Suppressor macrophage (primary cell): ENCODE data around the gene ACAT2.
"Not testable (repeated sequence)": the region's sequence is repeated elsewhere in the genome, so short reads cannot be mapped to it uniquely, and the experiment has no call there.

Experiments used
- DNase-seq, 4 experiments: peaks; one replicate each; pipeline ENCODE4 v3.0.0-alpha.2; 2020 to 2022

Gene ACAT2

DNA sequence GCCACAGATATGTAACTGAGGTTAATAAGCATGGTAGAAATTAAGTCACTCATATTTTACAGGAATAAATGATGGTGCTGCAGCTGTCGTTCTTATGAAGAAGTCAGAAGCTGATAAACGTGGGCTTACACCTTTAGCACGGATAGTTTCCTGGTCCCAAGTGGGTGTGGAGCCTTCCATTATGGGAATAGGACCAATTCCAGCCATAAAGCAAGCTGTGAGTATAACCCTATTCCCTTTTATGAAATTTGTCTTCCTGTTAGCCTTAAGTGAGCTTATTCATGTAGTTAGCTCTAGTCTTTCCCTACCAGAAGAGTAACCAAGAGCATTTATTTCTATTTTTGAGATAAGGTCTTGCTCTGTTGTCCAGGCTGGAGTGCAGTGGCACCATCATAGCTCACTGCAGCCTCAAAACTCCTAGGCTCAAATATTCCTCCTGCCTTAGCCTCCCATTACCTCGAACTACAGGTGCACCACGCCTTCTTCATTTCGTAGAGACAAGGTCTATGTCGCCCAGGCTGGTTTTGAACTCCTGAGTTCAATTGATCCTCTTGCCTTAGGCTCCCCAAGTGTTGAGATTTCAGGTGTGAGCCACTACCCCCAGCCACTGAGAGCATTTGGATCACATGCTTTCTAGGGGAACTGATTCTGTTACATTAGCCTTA is 15.5 kb downstream of the ACAT2 start:
- DNase-seq = no peak

DNA sequence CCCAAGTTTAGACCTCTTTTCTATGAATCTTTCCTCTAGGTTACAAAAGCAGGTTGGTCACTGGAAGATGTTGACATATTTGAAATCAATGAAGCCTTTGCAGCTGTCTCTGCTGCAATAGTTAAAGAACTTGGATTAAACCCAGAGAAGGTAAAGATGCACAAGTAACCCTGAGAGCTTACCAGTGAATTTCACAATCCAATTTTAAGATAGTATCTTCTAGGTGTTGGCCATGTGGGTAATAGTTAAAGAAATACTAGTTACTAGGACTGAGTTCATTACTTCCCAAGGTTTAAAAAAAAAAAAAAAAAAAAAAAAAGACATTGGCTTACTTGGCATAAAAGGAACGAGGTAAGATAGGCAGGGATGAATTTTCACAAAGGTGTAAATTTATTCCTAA is 16.3 kb downstream of the ACAT2 start:
- DNase-seq = no peak

DNA sequence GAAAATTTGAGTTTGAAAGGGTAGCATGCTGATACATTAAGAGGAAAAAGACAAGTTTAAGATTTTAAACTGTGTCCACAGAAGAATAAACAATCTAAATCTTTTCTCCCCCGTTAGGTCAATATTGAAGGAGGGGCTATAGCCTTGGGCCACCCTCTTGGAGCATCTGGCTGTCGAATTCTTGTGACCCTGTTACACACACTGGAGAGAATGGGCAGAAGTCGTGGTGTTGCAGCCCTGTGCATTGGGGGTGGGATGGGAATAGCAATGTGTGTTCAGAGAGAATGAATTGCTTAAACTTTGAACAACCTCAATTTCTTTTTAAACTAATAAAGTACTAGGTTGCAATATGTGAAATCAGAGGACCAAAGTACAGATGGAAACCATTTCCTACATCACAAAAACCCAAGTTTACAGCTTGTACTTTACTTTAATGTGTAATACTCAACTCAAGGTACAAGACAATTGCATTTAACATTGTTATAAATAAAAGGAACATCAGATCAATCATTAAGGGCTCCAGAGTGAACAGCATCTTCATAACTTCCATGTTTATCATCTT is 16.8 kb downstream of the ACAT2 start:
- no peak for DNase-seq

DNA sequence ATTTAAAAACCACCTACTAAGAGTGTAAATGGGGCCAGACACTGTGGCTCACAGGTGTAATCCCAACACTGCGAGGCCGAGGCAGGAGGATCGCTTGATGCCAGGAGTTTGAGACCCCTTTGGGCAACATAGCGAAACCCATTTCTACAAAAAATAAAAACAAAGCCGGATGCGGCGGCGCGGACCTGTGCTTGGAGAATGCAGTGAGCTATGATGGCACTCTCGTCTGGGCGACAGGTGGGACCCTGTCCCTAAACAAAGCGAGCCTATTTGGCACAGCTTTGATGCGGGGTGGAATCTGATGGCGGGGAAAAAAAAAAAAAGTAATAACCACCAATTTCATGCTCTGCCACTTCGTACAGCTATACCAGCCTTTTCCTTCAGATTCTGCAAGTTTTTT is 26.4 kb downstream of the ACAT2 start:
- DNase-seq = no peak

DNA sequence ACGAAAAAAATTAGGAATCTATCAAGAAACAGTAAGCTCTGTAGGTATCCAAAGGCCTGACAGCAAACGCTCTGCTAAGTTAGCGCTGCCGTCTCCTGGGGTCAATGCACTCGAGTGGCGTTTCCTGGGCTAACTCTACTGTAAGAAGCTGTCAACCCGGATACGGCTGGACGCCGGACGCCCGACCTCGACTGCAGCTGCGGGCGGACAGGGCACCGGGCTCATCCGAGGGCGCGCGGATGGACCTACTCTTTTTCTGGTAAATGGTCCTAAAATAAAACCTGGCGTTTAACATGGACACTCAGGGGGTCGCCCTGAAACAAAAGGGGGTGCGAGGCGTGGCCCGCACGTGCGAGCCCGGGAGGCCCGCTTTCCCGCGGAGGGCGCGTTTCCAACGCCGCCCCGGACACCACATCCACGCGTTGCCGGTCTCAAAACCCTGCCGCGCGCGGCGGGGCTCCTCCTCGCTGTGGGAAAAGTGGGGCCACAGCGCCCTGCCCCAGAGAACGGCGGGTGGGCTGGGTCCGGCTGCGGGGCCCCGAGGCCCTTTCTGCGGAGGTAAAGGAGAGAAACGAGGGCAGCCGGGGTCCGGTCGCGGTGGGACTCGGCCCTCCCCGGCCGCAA is 27.0 kb downstream of the ACAT2 start:
- DNase-seq = peak; percentile 47 to 68 (median 62)

DNA sequence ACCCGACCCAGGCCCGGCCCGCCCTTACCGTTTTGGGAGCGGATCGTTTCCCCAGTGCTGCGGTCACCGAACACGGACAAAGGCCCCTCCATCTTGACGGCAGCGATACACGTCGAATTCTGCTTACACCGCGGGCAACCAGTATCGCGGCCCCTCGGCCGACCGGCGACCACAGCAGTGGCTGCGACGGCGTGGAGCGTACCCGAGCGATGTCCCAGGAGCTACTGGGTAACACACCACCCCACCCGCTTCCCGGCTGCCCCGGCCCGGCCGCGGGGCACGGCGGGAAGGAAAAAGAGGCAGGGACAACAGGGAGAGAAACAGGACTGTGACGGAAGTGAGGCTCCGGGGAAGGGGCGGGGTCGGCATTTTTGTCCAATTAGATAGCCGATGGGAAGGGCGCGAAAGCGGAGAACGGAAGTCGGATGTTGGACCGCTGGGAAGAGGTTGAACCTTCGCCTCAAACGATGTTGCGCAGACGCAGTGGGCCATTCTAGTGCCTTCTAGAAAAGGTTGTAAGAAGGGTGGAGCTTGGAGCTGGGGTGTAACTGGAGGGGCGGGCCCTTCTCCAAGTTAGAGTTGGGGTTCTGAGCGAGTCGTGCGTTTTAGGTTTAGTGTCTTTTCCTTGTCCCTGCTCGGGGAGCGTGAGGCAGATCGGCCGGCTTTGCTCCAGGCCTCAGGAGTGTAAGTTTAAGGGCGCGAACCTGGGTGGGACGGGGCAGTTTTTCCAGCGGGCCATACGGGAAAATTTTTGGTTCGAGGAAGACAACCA is 27.7 kb downstream of the ACAT2 start, which contains the start of gene TCP1:
Gene TCP1 (minus strand): TSS at position 226 of the 772 bp plus-strand sequence. CDS start 134 bp downstream, at position 92.
- DNase-seq = peak; percentile 99 to 100 (median 100)

DNA sequence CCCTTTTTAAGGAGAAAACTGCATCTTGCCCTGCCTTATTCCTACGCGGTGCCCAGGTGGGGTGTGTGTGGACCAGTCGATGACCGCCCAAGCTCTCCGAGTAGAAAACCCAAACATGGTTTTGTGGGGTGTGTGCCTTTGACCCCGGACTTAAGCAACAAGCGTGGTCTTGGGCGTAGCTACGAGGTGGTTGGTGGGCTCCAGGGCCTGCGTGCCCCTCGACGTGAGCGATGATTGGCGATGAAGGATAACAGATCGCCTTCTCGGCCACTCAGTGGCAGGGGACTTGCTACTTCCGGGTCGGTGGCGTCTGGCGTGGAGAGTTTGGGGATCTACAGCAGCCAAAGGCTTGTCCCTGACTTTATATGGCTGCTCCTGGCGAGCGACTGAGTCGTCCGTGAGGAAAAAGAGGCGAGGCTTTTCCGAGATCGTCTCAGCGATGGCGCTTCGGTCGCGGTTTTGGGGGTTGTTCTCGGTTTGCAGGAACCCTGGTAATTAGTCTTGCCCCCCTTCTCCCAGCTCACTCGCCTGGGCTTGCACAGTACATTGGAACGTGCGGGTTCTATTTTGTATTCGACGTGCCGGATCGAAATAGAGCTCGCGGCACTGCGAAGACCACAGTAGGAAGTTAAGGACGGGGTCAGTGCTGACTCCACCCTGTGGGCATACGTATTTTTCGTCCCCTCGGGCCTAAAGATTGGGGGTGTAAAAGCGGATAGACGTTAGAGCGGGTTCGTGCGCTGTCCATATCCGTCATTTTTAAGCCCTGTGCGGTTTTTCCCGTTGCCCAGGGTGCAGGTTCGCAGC is 28.5 kb downstream of the ACAT2 start, which contains the start of gene MRPL18:
Gene MRPL18 (plus strand): TSS at position 319 of the 807 bp plus-strand sequence. CDS start 121 bp downstream, at position 440.
- DNase-seq = peak; percentile 96 to 99 (median 98)

DNA sequence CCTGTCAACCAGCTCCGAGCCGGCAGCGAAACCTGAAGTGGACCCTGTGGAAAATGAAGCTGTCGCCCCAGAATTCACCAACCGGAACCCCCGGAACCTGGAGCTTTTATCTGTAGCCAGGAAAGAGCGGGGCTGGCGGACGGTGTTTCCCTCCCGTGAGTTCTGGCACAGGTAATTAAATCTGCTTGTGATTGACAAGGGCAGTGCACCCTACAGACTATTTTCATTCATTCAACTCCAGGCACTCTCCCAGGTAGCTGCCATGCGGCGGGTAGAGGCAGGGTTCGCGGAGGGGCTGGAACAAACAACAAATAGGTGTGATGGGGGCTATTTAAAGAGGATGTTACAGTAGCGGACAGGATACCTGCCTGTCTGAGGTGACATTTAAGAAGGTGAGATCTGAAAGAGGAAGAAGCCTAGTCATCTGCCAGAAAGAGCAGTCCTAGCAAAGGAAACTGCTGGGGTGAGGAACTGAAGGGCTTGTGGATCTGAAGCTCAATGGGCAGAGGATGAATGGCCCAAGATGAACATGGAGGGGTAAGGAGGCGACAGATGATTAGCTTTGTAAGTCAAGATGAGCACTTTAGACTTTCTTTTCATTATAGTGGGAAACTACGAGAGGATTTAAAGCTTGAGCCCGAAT is 29.2 kb downstream of the ACAT2 start:
- DNase-seq = peak; percentile 31 to 46 (median 41)

DNA sequence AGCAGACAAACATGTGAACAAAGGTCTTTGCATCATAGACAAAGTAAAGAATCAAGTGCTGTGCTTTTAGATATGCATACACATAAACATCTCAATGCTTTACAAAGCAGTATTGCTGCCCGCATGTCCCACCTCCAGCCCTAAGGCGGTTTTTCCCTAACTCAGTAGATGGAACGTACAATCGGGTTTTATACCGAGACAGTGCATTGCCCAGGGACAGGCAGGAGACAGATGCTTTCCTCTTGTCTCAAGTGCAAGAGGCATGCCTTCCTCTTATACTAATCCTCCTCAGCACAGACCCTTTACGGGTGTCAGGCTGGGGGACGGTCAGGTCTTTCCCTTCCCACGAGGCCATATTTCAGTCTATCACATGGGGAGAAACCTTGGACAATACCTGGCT is 33.1 kb downstream of the ACAT2 start:
- DNase-seq = not testable (repeated sequence)

DNA sequence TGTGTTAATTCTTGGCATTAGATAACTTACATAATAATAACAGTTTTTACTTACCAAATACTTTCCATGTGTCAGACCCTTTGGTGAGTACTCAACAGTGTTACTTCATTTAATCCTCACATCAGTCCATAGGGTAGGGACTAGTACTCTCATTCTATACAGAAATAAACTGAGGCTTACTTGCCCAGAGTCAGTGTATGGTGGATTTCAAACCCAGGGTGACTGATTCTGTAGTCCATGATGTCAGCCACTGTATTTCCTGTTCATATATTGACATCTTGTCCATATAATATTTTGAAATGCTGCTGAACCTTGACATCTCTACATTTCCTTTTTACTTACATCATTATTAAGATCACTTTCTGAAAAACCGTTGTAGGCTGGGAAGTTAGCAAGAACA is 35.7 kb downstream of the ACAT2 start:
- no peak for DNase-seq

DNA sequence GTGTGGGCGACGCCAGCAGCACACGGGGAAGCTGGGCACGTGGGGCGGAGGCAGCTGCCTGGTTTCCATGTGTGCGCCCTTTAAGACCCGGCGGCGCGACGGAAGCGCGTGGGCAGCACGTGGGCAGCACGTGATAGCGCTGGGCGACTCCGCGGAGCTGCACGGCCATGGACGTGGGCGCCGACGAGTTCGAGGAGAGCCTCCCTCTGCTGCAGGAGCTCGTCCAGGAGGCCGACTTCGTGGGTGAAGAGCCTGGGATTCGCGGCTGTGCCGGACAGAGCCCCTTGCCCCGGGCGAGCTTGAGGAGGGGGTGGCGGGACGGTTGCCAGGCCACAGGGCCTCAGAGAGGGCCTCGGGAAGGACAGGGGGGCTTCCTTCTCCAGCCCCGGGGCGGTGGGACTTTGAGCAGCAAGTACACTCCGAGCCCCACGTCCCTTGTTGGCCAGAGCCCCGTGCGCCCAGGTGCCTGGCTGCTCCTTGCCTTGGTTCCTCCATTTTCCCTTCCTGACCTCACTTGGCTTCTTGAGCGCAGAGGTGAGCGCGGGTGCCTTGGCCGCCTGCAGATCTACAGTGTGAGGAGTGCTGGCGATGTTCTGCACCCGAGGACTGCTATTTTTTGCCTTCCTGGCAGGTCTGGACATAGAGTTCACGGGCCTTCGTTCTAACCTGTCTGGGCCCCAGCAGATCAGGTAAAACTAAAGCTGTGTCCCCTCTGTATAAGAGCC is 38.5 kb downstream of the ACAT2 start, which contains the start of gene PNLDC1:
Gene PNLDC1 (plus strand): TSS at position 136 of the 725 bp plus-strand sequence. CDS start 32 bp downstream, at position 168.
- peak in 1 of 4 experiments; percentile 14 for DNase-seq

DNA sequence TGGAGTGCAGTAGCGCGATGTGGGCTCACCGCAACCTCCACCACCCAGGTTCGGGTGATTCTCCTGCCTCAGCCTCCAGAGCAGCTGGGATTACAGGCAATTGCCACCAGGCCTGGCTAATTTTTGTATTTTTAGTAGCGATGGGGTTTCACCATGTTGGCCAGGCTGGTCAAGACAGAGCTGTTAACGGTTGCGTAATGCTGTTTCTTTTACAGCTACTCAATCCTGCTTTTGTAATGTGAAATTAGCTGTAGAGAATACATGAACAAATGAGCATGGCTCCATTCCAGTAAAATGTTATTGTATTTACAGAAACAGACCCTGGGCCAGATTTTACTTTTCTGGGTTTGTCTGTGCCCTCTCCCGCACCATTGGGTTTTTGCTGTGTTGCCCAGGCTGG is 40.1 kb downstream of the ACAT2 start:
- DNase-seq = peak in 1 of 4 experiments; percentile 11

DNA sequence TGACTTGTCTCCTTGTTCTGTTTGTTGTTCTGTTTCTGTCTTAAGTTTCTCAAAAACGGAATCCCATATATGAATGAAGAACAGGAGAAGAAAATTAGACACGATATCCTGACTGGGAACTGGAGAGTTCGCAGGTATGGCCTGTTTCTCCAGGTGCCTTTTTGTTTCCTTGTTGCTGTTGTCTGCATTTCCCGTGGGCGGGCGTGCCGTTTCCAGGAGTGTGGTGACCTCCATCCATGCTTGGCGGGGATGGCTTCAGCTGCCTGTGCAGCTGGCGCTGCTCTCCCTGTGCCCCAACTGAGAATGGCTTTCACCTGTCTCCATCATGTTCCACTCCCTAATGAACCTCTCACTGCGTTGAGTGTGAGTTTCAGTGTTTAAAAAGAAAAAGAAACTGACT is 42.7 kb downstream of the ACAT2 start:
- DNase-seq = no peak

DNA sequence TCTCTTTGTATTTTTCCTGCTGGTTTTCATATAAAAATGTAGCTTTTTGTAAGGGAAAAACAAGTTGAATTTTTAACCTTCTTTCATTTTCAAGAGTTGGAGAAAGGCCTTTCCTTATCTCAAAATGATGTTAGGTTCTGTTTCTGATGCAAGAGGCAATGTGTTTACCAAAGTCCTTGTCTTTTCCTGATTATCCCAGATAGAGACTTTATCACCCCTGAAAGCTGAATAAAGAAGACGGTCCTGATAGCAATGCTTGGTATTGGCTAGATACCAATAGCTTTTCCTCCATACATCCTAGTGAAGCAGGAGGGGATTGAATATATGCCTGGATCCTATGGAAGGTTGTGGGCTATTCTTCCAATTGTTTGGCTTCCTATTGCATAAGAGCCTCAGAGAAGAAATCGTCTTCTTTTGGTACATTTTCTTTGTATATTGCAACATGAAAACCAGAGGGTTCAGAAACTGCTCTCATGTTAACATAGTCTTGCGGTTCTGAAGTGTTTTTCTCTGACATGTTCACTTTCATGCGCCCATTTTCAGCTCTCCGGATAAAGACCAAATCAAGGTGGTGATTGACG is 43.7 kb downstream of the ACAT2 start:
- no peak for DNase-seq

DNA sequence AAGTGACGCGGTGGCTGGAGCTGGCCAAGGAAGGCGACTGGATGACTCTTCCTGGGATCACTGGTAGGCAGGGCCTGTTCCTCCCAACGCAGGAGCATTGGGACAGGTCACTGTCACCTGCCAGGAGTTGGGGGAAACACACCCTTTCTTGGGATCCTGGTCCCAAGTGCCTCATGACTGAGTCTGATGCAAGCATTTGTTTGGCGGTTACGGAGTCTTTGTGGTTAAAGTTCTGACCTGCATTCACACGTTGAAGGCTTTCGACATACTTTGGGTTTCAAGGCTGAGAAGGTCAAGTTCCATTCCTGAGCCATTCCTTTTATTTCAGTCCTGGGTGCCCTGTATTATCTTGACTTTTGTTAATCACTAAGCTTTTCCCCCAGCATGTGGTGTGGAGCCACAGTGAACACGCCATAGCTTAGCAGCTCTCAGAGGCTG is 44.2 kb downstream of the ACAT2 start:
- no peak for DNase-seq

DNA sequence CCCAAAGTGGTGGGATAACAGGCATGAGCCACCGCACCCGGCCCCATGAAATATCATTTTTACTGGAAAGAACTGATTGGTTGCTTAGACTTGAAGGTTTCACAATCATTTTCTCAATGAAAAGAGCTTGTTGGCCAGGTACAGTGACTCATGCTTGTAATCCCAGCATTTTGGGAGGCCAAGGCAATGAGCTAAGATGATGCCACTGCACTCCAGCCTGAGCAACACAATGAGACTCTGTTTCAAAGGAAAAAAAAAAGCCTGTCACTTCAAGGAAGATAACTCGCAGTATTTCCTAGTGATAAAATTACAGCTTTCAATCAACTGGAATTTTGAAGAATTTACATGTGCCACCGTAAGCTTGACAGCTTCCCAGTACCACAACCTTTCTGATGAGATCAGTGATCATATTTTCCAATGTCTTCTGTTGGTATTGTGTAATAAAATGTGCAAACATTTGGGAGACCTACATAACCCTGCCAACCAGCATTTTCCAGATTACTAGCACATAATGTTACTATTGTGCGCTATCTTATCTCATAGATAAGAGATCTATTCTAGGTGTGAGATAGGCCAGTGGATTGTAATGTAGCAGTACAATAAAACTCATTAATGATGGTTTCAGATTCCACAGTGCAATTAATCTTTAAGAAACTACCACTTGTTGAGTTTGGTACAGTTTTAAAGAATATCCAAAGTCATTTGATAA is 45.5 kb downstream of the ACAT2 start:
- DNase-seq = no peak

DNA sequence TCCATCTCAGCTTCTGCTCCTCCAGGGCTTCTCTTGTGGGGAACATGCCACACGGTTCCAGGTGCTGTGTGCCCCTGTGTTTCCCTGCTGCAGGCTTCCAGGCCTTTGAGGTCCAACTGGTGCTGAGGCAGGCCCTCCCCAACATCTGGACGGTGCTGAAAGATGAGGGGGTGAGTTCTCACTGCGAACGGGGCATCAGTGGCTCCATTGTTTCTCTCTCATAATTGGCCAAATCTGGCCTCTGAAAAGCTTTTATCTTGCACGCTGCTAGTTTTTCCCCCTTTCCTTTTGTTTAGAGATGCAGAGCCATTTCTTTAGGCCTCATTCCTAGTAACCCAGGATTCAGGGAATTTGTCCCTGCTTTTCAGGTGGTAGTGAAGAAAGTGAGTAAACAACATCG is 46.8 kb downstream of the ACAT2 start:
- no peak for DNase-seq

DNA sequence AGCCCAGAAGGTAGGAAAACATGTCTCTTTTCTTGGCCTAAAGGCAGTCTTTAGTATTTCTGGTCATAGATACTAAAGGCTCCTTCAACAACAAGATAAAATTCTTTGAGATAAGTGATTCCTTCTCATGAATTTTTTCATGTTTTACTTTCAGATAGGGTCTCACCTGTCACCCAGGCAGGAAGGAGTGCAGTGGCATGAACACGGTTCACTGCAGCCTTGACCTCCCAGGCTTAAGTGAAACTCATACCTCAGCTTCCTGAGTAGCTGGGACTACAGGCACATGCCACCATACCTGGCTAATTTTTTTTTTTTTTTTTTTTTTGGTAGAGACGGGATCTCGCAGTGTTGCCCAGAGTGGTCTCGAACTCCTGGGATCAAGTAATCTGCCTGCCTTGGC is 47.3 kb downstream of the ACAT2 start:
- no peak for DNase-seq

DNA sequence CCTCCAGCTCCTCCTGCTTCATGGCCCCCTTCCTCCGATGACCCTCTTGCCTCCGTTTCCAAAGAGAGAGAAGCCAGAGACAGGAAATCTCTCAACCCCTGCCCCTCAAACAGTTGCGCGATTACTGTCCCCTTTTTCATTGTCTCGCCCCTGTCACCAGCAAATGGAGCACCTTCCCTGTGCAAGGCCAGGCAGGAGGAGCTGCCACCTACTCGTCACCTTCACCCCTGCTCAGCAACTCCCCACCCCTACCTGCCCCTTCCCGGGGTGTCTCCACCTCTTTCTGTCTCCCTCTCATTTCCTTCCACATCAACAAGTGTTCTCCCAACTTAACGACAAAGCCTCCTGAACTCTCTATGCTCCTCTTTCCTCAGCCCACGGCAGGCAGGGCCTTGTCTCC is 51.9 kb downstream of the ACAT2 start:
- no peak for DNase-seq

DNA sequence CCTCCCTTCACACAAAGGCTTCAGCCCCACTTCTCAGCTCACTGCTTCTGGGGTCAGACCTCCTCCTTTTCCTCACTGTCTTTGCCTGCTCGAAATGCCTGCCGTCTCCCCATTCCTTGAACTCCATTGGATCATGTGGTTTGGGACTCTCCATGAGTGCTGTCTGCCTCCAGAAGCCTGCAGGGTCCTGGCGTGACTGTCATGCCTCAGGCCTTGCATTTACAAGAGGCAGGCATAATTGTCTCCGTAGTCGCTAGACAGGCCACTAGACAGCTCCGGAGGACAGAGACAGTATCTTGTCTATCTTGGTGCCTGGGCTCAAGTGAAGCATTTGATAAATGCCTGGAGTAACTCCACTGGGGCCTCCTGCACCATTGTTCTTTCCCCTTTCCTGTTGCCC is 53.6 kb downstream of the ACAT2 start:
- DNase-seq = no peak
